Activated CD8-positive, alpha-beta T cell treated with anti-CD3 and anti-CD28 coated beads, Interleukin-2, amount 10 ng/mL, durations not matched to agents 7 days and 5 days (primary cell): Measurements from ENCODE around the gene NOVA2. TPM values are rescaled to one million over a fixed set of nuclear protein-coding genes. Genes with fewer than 3 reads are reported as not detected.

Experiments used
- ATAC-seq: fragments of 150-1000 bp; cut with Tn5 transposase; one replicate; pipeline ENCODE4 v1.10.0; 2021; ENCODE audit warnings: moderate library complexity
- CTCF ChIA-PET: fragments of 350-600 bp; sonication (Branson Sonifier 250); formaldehyde crosslinking; loops from one replicate; lab custom pipeline; 2021; ENCODE audit warnings: antibody characterized with exemption; lab: Charles Lee
- POLR2A ChIA-PET: fragments of 350-600 bp; sonication (Branson Sonifier 250); formaldehyde crosslinking; loops from one replicate; lab custom pipeline; 2021; ENCODE audit warnings: antibody characterized with exemption; lab: Charles Lee
- DNase-seq: peaks from one replicate; pipeline ENCODE4 v3.0.0-alpha.2; 2020
- H3K27ac Mint-ChIP-seq: one replicate; pipeline ENCODE4 v1.8.0; 2021; ENCODE audit warnings: mild to moderate bottlenecking, mixed read lengths
- H3K27me3 Mint-ChIP-seq: one replicate; pipeline ENCODE4 v1.8.0; 2021; ENCODE audit warnings: low read depth, mixed read lengths
- H3K36me3 Mint-ChIP-seq: one replicate; pipeline ENCODE4 v1.8.0; 2021; ENCODE audit warnings: low read depth, mixed read lengths
- H3K4me1 Mint-ChIP-seq: one replicate; pipeline ENCODE4 v1.8.0; 2021; ENCODE audit warnings: low read depth, mixed read lengths
- H3K4me3 Mint-ChIP-seq: one replicate; pipeline ENCODE4 v1.8.0; 2021; ENCODE audit warnings: mild to moderate bottlenecking, mixed read lengths
- H3K9me3 Mint-ChIP-seq: one replicate; pipeline ENCODE4 v1.8.0; 2022; ENCODE audit warnings: mixed read lengths; ENCODE audit not compliant: insufficient read depth
- total RNA-seq, 2 experiments: library from RNA; stranded (reverse); gene quantifications; one replicate each; pipeline ENCODE4 v1.2.3, GENCODE V29; 2021

NOVA2 gene
- total RNA-seq = not detected

- H3K27me3 Mint-ChIP-seq = peaks cover 49% of the 10 kb centered on the region
- peaks cover 19% of the 10 kb centered on the region for H3K4me1 Mint-ChIP-seq
- ATAC-seq = peak; percentile 61
- DNase-seq = peak; percentile 38
- ChIA-PET CTCF (interaction anchor here (1.0 kb wide), 1 partner anchor 22 kb away, joined by 3 read pairs; the partner anchor contains the start of gene CCDC61), POLR2A (no interaction called here)
- no peak within 1 kb of the TSS for H3K27ac Mint-ChIP-seq
- H3K9me3 Mint-ChIP-seq = no peaks in the 10 kb centered on the region
- no peak within 1 kb of the TSS for H3K4me3 Mint-ChIP-seq
- no peaks in the 10 kb centered on the region for H3K36me3 Mint-ChIP-seq
Measured at GRCh38 chr19:45973553-45974338, at the start of gene NOVA2. Gene NOVA2 (minus strand): TSS chr19:45973865. CDS start chr19:45973351, 514 bp downstream.

- no peaks in the 10 kb centered on the region for H3K36me3 Mint-ChIP-seq
- DNase-seq (no peak), ATAC-seq (no peak)
- H3K9me3 Mint-ChIP-seq = no peaks in the 10 kb centered on the region
- peaks cover 14% of the 10 kb centered on the region for H3K27me3 Mint-ChIP-seq
- H3K4me1 Mint-ChIP-seq = peaks cover 13% of the 10 kb centered on the region
- ChIA-PET CTCF (interaction anchor here (0.6 to 0.7 kb wide), 2 partner anchors 66 to 241 kb away, joined by 3 read pairs; no protein-coding TSS in a partner anchor), POLR2A (no interaction called here)
- no peak overlapping the region for H3K27ac Mint-ChIP-seq
- H3K4me3 Mint-ChIP-seq = no peak overlapping the region
Measured at GRCh38 chr19:46023311-46023779, 49.7 kb upstream of the NOVA2 start.

- peaks cover 14% of the 10 kb centered on the region for H3K27me3 Mint-ChIP-seq
- H3K36me3 Mint-ChIP-seq = no peaks in the 10 kb centered on the region
- CTCF ChIA-PET = interaction anchor here (0.6 to 0.7 kb wide), 2 partner anchors 196 to 242 kb away, joined by 3 read pairs; no protein-coding TSS in a partner anchor
- peaks cover 13% of the 10 kb centered on the region for H3K4me1 Mint-ChIP-seq
- ATAC-seq (no peak), DNase-seq (no peak)
- POLR2A ChIA-PET = interaction anchor here (0.6 kb wide), 1 partner anchor 244 kb away, joined by 3 read pairs; no protein-coding TSS in a partner anchor
- H3K27ac Mint-ChIP-seq = no peak within 1 kb of the TSS
- H3K4me3 Mint-ChIP-seq = no peak within 1 kb of the TSS
- no peaks in the 10 kb centered on the region for H3K9me3 Mint-ChIP-seq
Measured at GRCh38 chr19:46022431-46023310, 49.0 kb upstream of the NOVA2 start, which contains the start of gene PGLYRP1. Gene PGLYRP1 (minus strand): TSS chr19:46023053. CDS start chr19:46023021, 32 bp downstream.

GRCh38 chr19:46022061-46022430 lies 48.4 kb upstream of the NOVA2 start:
- Mint-ChIP-seq H3K4me3 (no peak overlapping the region), H3K27me3 (peaks cover 14% of the 10 kb centered on the region), H3K9me3 (no peaks in the 10 kb centered on the region), H3K36me3 (peaks cover under 1% of the 10 kb centered on the region), H3K27ac (no peak overlapping the region), H3K4me1 (peaks cover 14% of the 10 kb centered on the region)
- CTCF ChIA-PET = no interaction called here
- DNase-seq = no peak
- no peak for ATAC-seq
- POLR2A ChIA-PET = no interaction called here

GRCh38 chr19:46021531-46022041 lies 47.9 kb upstream of the NOVA2 start:
- CTCF ChIA-PET = no interaction called here
- no peaks in the 10 kb centered on the region for H3K9me3 Mint-ChIP-seq

GRCh38 chr19:46020819-46021125 lies 47.1 kb upstream of the NOVA2 start:
- peaks cover 12% of the 10 kb centered on the region for H3K27me3 Mint-ChIP-seq
- peaks cover 10% of the 10 kb centered on the region for H3K4me1 Mint-ChIP-seq
- ChIA-PET CTCF (interaction anchor here (0.6 kb wide), 1 partner anchor 154 kb away, joined by 3 read pairs; no protein-coding TSS in a partner anchor), POLR2A (no interaction called here)
- DNase-seq (no peak), ATAC-seq (no peak)
- H3K9me3 Mint-ChIP-seq = no peaks in the 10 kb centered on the region
- peaks cover 6% of the 10 kb centered on the region for H3K36me3 Mint-ChIP-seq
- H3K27ac Mint-ChIP-seq = no peak overlapping the region
- no peak overlapping the region for H3K4me3 Mint-ChIP-seq

More at GRCh38 chr19:46021531-46022041, 47.9 kb upstream of the NOVA2 start:
- no peak for ATAC-seq
- POLR2A ChIA-PET = no interaction called here
- H3K27me3 Mint-ChIP-seq = peaks cover 12% of the 10 kb centered on the region
- peaks cover 3% of the 10 kb centered on the region for H3K36me3 Mint-ChIP-seq
- DNase-seq = no peak
- H3K27ac Mint-ChIP-seq = no peak overlapping the region
- H3K4me3 Mint-ChIP-seq = no peak overlapping the region
- peaks cover 13% of the 10 kb centered on the region for H3K4me1 Mint-ChIP-seq

- H3K27ac Mint-ChIP-seq = no peak overlapping the region
- ChIA-PET POLR2A (no interaction called here), CTCF (interaction anchor here (4.3 kb wide), 1 partner anchor 9 kb away, joined by 44 read pairs; no protein-coding TSS in a partner anchor)
- ATAC-seq = no peak
- no peak overlapping the region for H3K4me3 Mint-ChIP-seq
- peaks cover 14% of the 10 kb centered on the region for H3K36me3 Mint-ChIP-seq
- DNase-seq = no peak
- H3K4me1 Mint-ChIP-seq = peaks cover 17% of the 10 kb centered on the region
- no peaks in the 10 kb centered on the region for H3K9me3 Mint-ChIP-seq
- H3K27me3 Mint-ChIP-seq = peaks cover 21% of the 10 kb centered on the region
Measured at GRCh38 chr19:46019270-46019669, 45.6 kb upstream of the NOVA2 start.

GRCh38 chr19:46018729-46019251 lies 45.1 kb upstream of the NOVA2 start:
- Mint-ChIP-seq H3K27ac (no peak overlapping the region), H3K4me1 (peaks cover 17% of the 10 kb centered on the region), H3K36me3 (peaks cover 14% of the 10 kb centered on the region), H3K4me3 (no peak overlapping the region), H3K27me3 (peaks cover 17% of the 10 kb centered on the region), H3K9me3 (no peaks in the 10 kb centered on the region)
- ChIA-PET CTCF (interaction anchor here (4.3 kb wide), 1 partner anchor 10 kb away, joined by 44 read pairs; no protein-coding TSS in a partner anchor), POLR2A (no interaction called here)
- no peak for DNase-seq
- no peak for ATAC-seq

- Mint-ChIP-seq H3K4me3 (no peak overlapping the region), H3K4me1 (peaks cover 17% of the 10 kb centered on the region), H3K36me3 (peaks cover 14% of the 10 kb centered on the region), H3K9me3 (no peaks in the 10 kb centered on the region), H3K27ac (no peak overlapping the region), H3K27me3 (peaks cover 13% of the 10 kb centered on the region)
- ATAC-seq (no peak), DNase-seq (no peak)
- POLR2A ChIA-PET = no interaction called here
- CTCF ChIA-PET = interaction anchor here (1.0 to 4.3 kb wide), 6 partner anchors 7 to 249 kb away, joined by 3 to 44 read pairs (median 8); partner anchors contain the start of genes CCDC61 and SIX5
Measured at GRCh38 chr19:46017874-46018675, 44.4 kb upstream of the NOVA2 start.

- Mint-ChIP-seq H3K9me3 (no peaks in the 10 kb centered on the region), H3K27me3 (peaks cover 13% of the 10 kb centered on the region), H3K4me1 (peaks cover 17% of the 10 kb centered on the region), H3K4me3 (peak overlapping the region; percentile 81), H3K27ac (no peak overlapping the region), H3K36me3 (peaks cover 14% of the 10 kb centered on the region)
- POLR2A ChIA-PET = no interaction called here
- CTCF ChIA-PET = interaction anchor here (0.8 to 4.3 kb wide), 13 partner anchors 8 to 251 kb away, joined by 3 to 44 read pairs (median 5); partner anchors contain the start of genes CCDC61, MYPOP and SIX5
- no peak for ATAC-seq
- DNase-seq = no peak
Measured at GRCh38 chr19:46017095-46017429, 43.4 kb upstream of the NOVA2 start.
